Lower lobe of right lung (tissue), 2 donors: ENCODE data around the gene HELZ. TPM values are rescaled to one million over a fixed set of nuclear protein-coding genes. Genes with fewer than 3 reads are reported as not detected.

ENCODE experiments used
- ATAC-seq, 2 donors: fragments of 200-7000 bp; cut with Tn5 transposase; one replicate each; pipeline ENCODE4 v1.9.1; 2020 to 2022; ENCODE audit warnings: mild to moderate bottlenecking in 2 of 2, moderate library complexity in 2 of 2
- DNase-seq: peaks from one replicate; pipeline ENCODE4 v3.0.0-alpha.2; 2020
- H3K27ac ChIP-seq: fragments of 200-600 bp; one replicate; pipeline ENCODE4 v1.8.0; 2022
- H3K27me3 ChIP-seq: fragments of 200-600 bp; one replicate; pipeline ENCODE4 v1.8.0; 2022; ENCODE audit warnings: low read depth
- H3K36me3 ChIP-seq: fragments of 200-600 bp; one replicate; pipeline ENCODE4 v1.8.0; 2022; ENCODE audit warnings: mild to moderate bottlenecking
- H3K4me1 ChIP-seq: fragments of 200-600 bp; one replicate; pipeline ENCODE4 v1.8.0; 2022
- H3K4me3 ChIP-seq: fragments of 200-600 bp; one replicate; pipeline ENCODE4 v1.8.0; 2022; ENCODE audit warnings: mild to moderate bottlenecking
- H3K9me3 ChIP-seq: fragments of 200-600 bp; one replicate; pipeline ENCODE4 v1.8.0; 2022
- intact Hi-C: fragments of 100-400 bp; cut with DNase I; formaldehyde crosslinking; loops from one replicate; pipeline ENCODE4 v1.11.0; 2022
- total RNA-seq: library from RNA; stranded (reverse); fragmentation: NEBNext Ultra II Directional; extraction: Animal tissue kit (Norgen Biotek cat#: 25700); gene quantifications from one replicate; pipeline ENCODE4 v1.2.1, GENCODE V29; 2021
- TF ChIP-seq, protein P1 (sequence below): fragments of 200-600 bp; IDR thresholded peaks from one replicate; pipeline ENCODE4 v1.8.0; 2022; ENCODE audit warnings: antibody characterized with exemption, mild to moderate bottlenecking
- donor health status: DM: no; HTN: yes; CAD: no; lungs with severe emphysema.

Gene HELZ
- total RNA-seq, 1 donor from 2014 or later, result 68.9 TPM

DNA sequence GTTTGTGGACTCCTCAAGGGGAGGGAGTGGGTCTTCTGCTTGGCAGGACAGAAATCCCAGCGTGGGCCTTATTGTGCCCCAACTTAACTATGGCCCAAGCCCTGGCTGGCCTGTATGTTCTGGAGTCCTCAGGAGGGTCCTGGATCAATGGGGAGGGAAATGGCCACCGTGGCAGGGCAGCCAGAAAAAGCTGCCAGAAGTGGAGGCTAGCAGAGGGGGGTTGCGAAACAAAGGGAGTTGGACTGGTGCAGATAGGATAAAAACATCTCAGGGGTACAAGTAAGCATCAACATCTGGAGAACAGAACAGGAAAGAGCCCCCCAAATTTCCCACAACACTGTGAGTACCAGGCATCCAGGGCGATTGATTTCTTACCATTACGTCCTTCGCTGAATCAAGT is 204.3 kb downstream of the HELZ start:
- DNase-seq, result peak; percentile 2
- peaks cover 6% of the 10 kb centered on the region for H3K27me3 ChIP-seq
- TF ChIP-seq, protein P1, sequence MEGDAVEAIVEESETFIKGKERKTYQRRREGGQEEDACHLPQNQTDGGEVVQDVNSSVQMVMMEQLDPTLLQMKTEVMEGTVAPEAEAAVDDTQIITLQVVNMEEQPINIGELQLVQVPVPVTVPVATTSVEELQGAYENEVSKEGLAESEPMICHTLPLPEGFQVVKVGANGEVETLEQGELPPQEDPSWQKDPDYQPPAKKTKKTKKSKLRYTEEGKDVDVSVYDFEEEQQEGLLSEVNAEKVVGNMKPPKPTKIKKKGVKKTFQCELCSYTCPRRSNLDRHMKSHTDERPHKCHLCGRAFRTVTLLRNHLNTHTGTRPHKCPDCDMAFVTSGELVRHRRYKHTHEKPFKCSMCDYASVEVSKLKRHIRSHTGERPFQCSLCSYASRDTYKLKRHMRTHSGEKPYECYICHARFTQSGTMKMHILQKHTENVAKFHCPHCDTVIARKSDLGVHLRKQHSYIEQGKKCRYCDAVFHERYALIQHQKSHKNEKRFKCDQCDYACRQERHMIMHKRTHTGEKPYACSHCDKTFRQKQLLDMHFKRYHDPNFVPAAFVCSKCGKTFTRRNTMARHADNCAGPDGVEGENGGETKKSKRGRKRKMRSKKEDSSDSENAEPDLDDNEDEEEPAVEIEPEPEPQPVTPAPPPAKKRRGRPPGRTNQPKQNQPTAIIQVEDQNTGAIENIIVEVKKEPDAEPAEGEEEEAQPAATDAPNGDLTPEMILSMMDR, result no peak
- no peak overlapping the region for H3K4me3 ChIP-seq
- H3K9me3 ChIP-seq, result no peaks in the 10 kb centered on the region
- ATAC-seq, result no peak
- no peaks in the 10 kb centered on the region for H3K4me1 ChIP-seq
- no peak overlapping the region for H3K27ac ChIP-seq
- no peaks in the 10 kb centered on the region for H3K36me3 ChIP-seq
- intact Hi-C loops, result no loop called here

DNA sequence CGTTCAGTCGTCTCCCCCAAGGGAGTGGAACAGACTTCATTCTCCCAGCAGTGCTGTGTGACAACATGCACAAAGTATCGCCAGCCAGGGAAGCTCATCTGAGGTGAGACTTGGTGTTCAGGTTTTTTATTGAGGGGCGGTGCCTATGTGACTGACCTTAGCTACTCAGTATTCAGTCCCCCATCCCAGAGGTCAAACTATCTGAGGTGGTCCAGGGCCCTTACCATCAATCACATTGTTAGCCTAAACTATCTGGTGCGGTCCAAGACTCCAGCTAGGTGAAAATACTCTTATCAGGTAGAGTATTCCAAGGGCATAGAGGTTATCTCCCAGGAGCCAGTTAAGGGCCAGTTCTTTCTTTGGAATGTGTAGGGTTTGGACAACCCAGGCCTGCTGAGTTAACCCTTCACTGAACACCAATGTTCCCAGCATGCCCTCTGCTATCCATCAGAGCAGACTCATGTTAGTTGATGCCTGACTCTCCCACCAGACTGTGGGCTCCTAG is 206.1 kb downstream of the HELZ start:
- DNase-seq (peak; percentile 2), ATAC-seq (no peak)
- Histone ChIP-seq H3K27me3 (peaks cover 6% of the 10 kb centered on the region), H3K9me3 (no peaks in the 10 kb centered on the region), H3K27ac (no peak overlapping the region), H3K4me1 (no peaks in the 10 kb centered on the region), H3K36me3 (no peaks in the 10 kb centered on the region), H3K4me3 (no peak overlapping the region)
- TF ChIP-seq, protein P1, result no peak
- intact Hi-C loops, result no loop called here

DNA sequence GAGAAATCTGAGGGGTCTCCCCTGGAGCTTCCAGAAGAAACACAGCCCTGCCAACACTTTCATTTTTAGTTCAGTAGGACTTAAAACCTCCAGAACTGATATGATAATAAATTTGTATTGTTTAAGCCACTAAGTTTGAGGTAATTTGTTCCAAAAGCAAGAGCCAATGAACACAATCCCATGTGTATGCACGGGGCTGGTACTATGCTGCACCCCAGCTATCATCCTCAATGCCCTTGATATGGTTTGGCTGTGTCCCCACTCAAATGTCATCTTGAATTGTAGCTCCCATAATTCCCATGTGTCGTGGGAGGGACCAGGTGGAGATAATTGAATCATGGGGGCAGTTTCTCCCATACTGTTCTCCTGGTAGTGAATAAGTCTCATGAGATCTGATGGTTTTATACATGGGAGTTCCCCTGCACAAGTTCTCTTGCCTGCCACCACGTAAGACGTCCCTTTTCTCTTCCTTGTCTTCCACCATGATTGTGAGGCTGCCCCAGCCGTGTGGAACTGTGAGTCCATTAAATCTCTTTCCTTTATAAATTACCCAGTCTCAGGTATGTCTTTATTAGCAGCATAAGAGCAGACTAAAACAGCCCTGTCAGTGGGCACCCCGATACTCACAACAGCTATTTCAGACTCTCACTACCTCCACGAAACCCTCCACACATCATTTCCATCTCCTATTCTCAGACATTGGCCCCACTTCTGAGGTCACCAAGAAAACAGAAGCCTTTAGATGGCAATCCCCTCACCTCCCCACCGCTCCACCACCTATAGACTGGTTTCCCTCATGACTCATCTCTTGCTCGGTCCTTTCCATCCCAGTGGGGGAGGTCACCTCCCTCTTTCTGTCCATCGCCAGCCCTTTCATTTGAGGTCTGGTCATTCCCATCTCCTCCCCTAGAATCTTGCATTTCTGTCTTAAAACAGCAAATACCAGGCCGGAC is 209.6 kb downstream of the HELZ start:
- ATAC-seq (no peak), DNase-seq (peak; percentile 2)
- TF ChIP-seq, protein P1, result no peak
- no peaks in the 10 kb centered on the region for H3K4me1 ChIP-seq
- intact Hi-C loops, result no loop called here
- no peaks in the 10 kb centered on the region for H3K36me3 ChIP-seq
- H3K4me3 ChIP-seq, result no peak overlapping the region
- H3K9me3 ChIP-seq, result no peaks in the 10 kb centered on the region
- no peak overlapping the region for H3K27ac ChIP-seq
- peaks cover 5% of the 10 kb centered on the region for H3K27me3 ChIP-seq

DNA sequence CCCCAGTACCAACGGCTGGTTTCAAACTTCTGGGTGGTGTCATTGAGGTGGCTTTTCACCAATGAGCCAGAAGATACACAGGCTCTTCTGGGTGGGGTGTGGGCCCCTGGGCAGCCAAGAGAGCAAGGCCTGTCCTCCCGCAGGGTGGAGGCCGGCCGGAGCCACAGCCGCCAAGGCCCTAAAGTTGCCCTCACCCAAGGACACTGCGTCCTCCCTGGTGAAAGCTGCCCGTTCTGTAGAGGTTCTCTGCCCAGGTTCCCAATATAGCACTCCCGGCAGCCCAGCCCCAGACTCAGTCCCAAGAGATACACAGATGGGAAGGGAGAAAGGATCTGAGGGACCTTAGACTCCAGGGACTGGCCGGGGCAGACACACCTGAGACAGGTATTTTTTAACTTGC is 211.4 kb downstream of the HELZ start:
- peak; percentile 30 for DNase-seq
- Histone ChIP-seq H3K4me3 (no peak overlapping the region), H3K36me3 (no peaks in the 10 kb centered on the region), H3K4me1 (no peaks in the 10 kb centered on the region), H3K27ac (no peak overlapping the region), H3K27me3 (no peaks in the 10 kb centered on the region), H3K9me3 (no peaks in the 10 kb centered on the region)
- TF ChIP-seq, protein P1, result no peak
- no peak for ATAC-seq
- intact Hi-C loops, result no loop called here

DNA sequence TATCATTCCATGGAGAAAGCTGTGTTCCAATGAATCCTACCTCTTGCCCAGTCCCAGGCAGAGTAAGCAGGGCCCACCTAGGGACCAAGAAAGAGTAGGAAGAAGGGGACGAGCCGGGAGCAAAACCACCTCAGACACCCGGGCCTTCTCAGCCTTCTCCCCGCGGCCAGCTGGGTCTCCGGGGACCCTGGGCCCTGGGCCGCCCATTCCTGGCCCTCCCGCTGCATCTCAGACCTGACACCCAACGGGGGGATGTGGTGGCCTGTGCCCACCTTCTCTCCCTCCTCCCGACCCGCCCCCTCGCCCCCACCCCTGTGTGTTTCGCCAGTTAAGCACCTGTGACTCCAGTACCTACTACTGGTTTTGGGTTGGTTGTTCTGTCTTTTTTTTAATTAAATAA is 212.0 kb downstream of the HELZ start:
- Histone ChIP-seq H3K4me1 (no peaks in the 10 kb centered on the region), H3K27me3 (no peaks in the 10 kb centered on the region), H3K4me3 (no peak overlapping the region), H3K36me3 (no peaks in the 10 kb centered on the region), H3K27ac (no peak overlapping the region), H3K9me3 (no peaks in the 10 kb centered on the region)
- intact Hi-C loops, result no loop called here
- TF ChIP-seq, protein P1, result no peak
- ATAC-seq, result no peak
- DNase-seq, result no peak
